ENCODE measurements around the gene UCK2.

- TF ChIP-seq EZH2phosphoT487 (IDR thresholded peaks at IDR 0.05; ENCODE audit: low read depth) = no peak
- TF ChIP-seq CTCF (IDR thresholded peaks at IDR 0.05; ENCODE audit: low read depth, low read length) = no peak
These were observed 57.4 kb downstream of the UCK2 start for GRCh38 chr1:165884690-165885304.
